ENCODE data around the gene COL25A1. TPM values are rescaled to one million over a fixed set of nuclear protein-coding genes. Genes with fewer than 3 reads are reported as not detected.
A peak's percentile ranks its signal among the peaks of the same experiment; 100 is the strongest.

COL25A1 gene
- total RNA-seq, 1 donor from 2014 or later: 10.4 TPM

GRCh38 chr4:109020861-109021260 is 281.6 kb downstream of the COL25A1 start:
- no peaks in the 10 kb centered on the region for H3K4me1 ChIP-seq (ENCODE audit: insufficient read depth, low read length)
- FAIRE-seq (no peak), DNase-seq (ENCODE audit: low read depth) (no peak)
- Mint-ChIP-seq H3K36me3 (ENCODE audit: low read depth, unreplicated experiment) (no peaks in the 10 kb centered on the region), H3K4me1 (ENCODE audit: low read depth, unreplicated experiment) (peaks cover 5% of the 10 kb centered on the region), H3K9me3 (ENCODE audit: unreplicated experiment) (peaks cover 13% of the 10 kb centered on the region), H3K27ac (ENCODE audit: unreplicated experiment) (no peak overlapping the region), H3K27me3 (ENCODE audit: low read depth, unreplicated experiment) (no peaks in the 10 kb centered on the region), H3K4me3 (ENCODE audit: unreplicated experiment) (no peak overlapping the region)
- no peak overlapping the region for H3K27ac ChIP-seq (ENCODE audit: low read depth, low read length)
- no peaks in the 10 kb centered on the region for H3K36me3 ChIP-seq (ENCODE audit: insufficient read depth, low read length)
- H3K27me3 ChIP-seq (ENCODE audit: insufficient read depth, low read length): no peaks in the 10 kb centered on the region
- H3K79me2 ChIP-seq (ENCODE audit: insufficient read depth, low read length): no peaks in the 10 kb centered on the region
- no peak overlapping the region for H3K9ac ChIP-seq (ENCODE audit: low read length)
- H4K20me1 ChIP-seq (ENCODE audit: insufficient read depth, low read length): no peaks in the 10 kb centered on the region
- no peak overlapping the region for H3K4me3 ChIP-seq (ENCODE audit: insufficient read depth, low read depth, low read length)
- TF ChIP-seq CTCF (IDR thresholded peaks at IDR 0.05; ENCODE audit: insufficient read depth, low read depth, low read length) (no peak), EZH2 (IDR thresholded peaks at IDR 0.05; ENCODE audit: insufficient read depth, low read length) (no peak)
- no peak overlapping the region for H3K4me2 ChIP-seq (ENCODE audit: low read length)
- peaks cover 3% of the 10 kb centered on the region for H3K9me3 ChIP-seq (ENCODE audit: insufficient read depth, low read depth, low read length)
- H2AFZ ChIP-seq (ENCODE audit: low read depth, low read length): no peak overlapping the region

- H3K36me3 Mint-ChIP-seq (ENCODE audit: low read depth, unreplicated experiment): no peaks in the 10 kb centered on the region
- H3K9ac ChIP-seq (ENCODE audit: low read length): no peak overlapping the region
- H3K4me1 Mint-ChIP-seq (ENCODE audit: low read depth, unreplicated experiment): peaks cover 8% of the 10 kb centered on the region
- H3K4me3 ChIP-seq (ENCODE audit: insufficient read depth, low read depth, low read length): no peak overlapping the region
- peaks cover 8% of the 10 kb centered on the region for H3K9me3 Mint-ChIP-seq (ENCODE audit: unreplicated experiment)
- H3K27ac ChIP-seq (ENCODE audit: low read depth, low read length): no peak overlapping the region
- no peak overlapping the region for H3K4me3 Mint-ChIP-seq (ENCODE audit: unreplicated experiment)
- H2AFZ ChIP-seq (ENCODE audit: low read depth, low read length): no peak overlapping the region
- no peak overlapping the region for H3K4me2 ChIP-seq (ENCODE audit: low read length)
- H3K36me3 ChIP-seq (ENCODE audit: insufficient read depth, low read length): no peaks in the 10 kb centered on the region
- no peaks in the 10 kb centered on the region for H3K9me3 ChIP-seq (ENCODE audit: insufficient read depth, low read depth, low read length)
- FAIRE-seq: no peak
- TF ChIP-seq CTCF (IDR thresholded peaks at IDR 0.05; ENCODE audit: insufficient read depth, low read depth, low read length) (no peak), EZH2 (IDR thresholded peaks at IDR 0.05; ENCODE audit: insufficient read depth, low read length) (no peak)
- H3K27ac Mint-ChIP-seq (ENCODE audit: unreplicated experiment): no peak overlapping the region
- no peaks in the 10 kb centered on the region for H3K27me3 ChIP-seq (ENCODE audit: insufficient read depth, low read length)
- no peak for DNase-seq (ENCODE audit: low read depth)
- no peaks in the 10 kb centered on the region for H3K79me2 ChIP-seq (ENCODE audit: insufficient read depth, low read length)
- H3K27me3 Mint-ChIP-seq (ENCODE audit: low read depth, unreplicated experiment): no peaks in the 10 kb centered on the region
- no peaks in the 10 kb centered on the region for H4K20me1 ChIP-seq (ENCODE audit: insufficient read depth, low read length)
- H3K4me1 ChIP-seq (ENCODE audit: insufficient read depth, low read length): no peaks in the 10 kb centered on the region
These were observed 286.3 kb downstream of the COL25A1 start for GRCh38 chr4:109016200-109016599.

GRCh38 chr4:109015413-109015810 is 287.0 kb downstream of the COL25A1 start:
- H3K9me3 ChIP-seq (ENCODE audit: insufficient read depth, low read depth, low read length): no peaks in the 10 kb centered on the region
- no peak for TF ChIP-seq CTCF (IDR thresholded peaks at IDR 0.05; ENCODE audit: insufficient read depth, low read depth, low read length)
- TF ChIP-seq EZH2 (IDR thresholded peaks at IDR 0.05; ENCODE audit: insufficient read depth, low read length): no peak
- DNase-seq (ENCODE audit: low read depth) (peak; percentile 26), FAIRE-seq (no peak)
- H3K9ac ChIP-seq (ENCODE audit: low read length): no peak overlapping the region
- no peak overlapping the region for H3K4me3 ChIP-seq (ENCODE audit: insufficient read depth, low read depth, low read length)
- H3K36me3 Mint-ChIP-seq (ENCODE audit: low read depth, unreplicated experiment): no peaks in the 10 kb centered on the region
- H3K4me1 Mint-ChIP-seq (ENCODE audit: low read depth, unreplicated experiment): peaks cover 14% of the 10 kb centered on the region
- H4K20me1 ChIP-seq (ENCODE audit: insufficient read depth, low read length): no peaks in the 10 kb centered on the region
- H3K9me3 Mint-ChIP-seq (ENCODE audit: unreplicated experiment): peaks cover 4% of the 10 kb centered on the region
- H3K79me2 ChIP-seq (ENCODE audit: insufficient read depth, low read length): no peaks in the 10 kb centered on the region
- no peaks in the 10 kb centered on the region for H3K36me3 ChIP-seq (ENCODE audit: insufficient read depth, low read length)
- H3K27me3 Mint-ChIP-seq (ENCODE audit: low read depth, unreplicated experiment): no peaks in the 10 kb centered on the region
- no peak overlapping the region for H3K4me3 Mint-ChIP-seq (ENCODE audit: unreplicated experiment)
- no peak overlapping the region for H2AFZ ChIP-seq (ENCODE audit: low read depth, low read length)
- no peak overlapping the region for H3K4me2 ChIP-seq (ENCODE audit: low read length)
- H3K27me3 ChIP-seq (ENCODE audit: insufficient read depth, low read length): no peaks in the 10 kb centered on the region
- H3K27ac Mint-ChIP-seq (ENCODE audit: unreplicated experiment): no peak overlapping the region
- H3K4me1 ChIP-seq (ENCODE audit: insufficient read depth, low read length): no peaks in the 10 kb centered on the region
- no peak overlapping the region for H3K27ac ChIP-seq (ENCODE audit: low read depth, low read length)

Measured in astrocyte (in vitro differentiated cells and primary cell).